Heart left ventricle (tissue), 16 donors: ENCODE measurements around the gene C1orf159. TPM values are rescaled to one million over a fixed set of nuclear protein-coding genes. Genes with fewer than 3 reads are reported as not detected.
"Not testable (repeated sequence)": the region's sequence is repeated elsewhere in the genome, so short reads cannot be mapped to it uniquely, and the experiment has no call there.

Experiments used
- ATAC-seq, 4 donors: fragments of 200-7000 bp; cut with Tn5 transposase; one replicate each; pipeline ENCODE4 v1.9.1; 2020 to 2022; ENCODE audit warnings: moderate library complexity in 4 of 4, mild to moderate bottlenecking in 3 of 4, moderate number of reproducible peaks in 1 of 4
- DNase-seq, 5 donors: peaks; one replicate each; pipeline ENCODE4 v3.0.0-alpha.2; 2020
- H3K27ac ChIP-seq, 12 donors: fragments of 200-600 bp; sonication (generic) in 4 of 12; one replicate each; pipeline versions ENCODE4 v1.5.0 to v1.8.0; 2016 to 2022; ENCODE audit warnings: mild to moderate bottlenecking in 2 of 12
- H3K27me3 ChIP-seq, 9 donors: fragments of 200-600 bp; sonication (generic) in 2 of 9; one replicate each; pipeline versions ENCODE4 v1.5.1 to v1.8.0; 2016 to 2022; ENCODE audit warnings: mild to moderate bottlenecking in 3 of 9
- H3K36me3 ChIP-seq, 9 donors: fragments of 200-600 bp; sonication (generic) in 2 of 9; one replicate each; pipeline versions ENCODE4 v1.5.0 to v1.8.0; 2018 to 2022; ENCODE audit warnings: mild to moderate bottlenecking in 2 of 9
- H3K4me1 ChIP-seq, 12 donors: fragments of 200-600 bp; sonication (generic) in 4 of 12; one replicate each; pipeline versions ENCODE4 v1.5.0 to v1.8.0; 2016 to 2022; ENCODE audit warnings: mild to moderate bottlenecking in 3 of 12
- H3K4me3 ChIP-seq, 12 donors: fragments of 200-600 bp; sonication (generic) in 4 of 12; one replicate each; pipeline versions ENCODE4 v1.5.0 to v1.8.0; 2017 to 2022; ENCODE audit warnings: mild to moderate bottlenecking in 9 of 12, moderate library complexity in 4 of 12
- H3K9me3 ChIP-seq, 12 donors: fragments of 200-600 bp; sonication (generic) in 4 of 12; one replicate each; pipeline versions ENCODE4 v1.5.0 to v1.8.0; 2016 to 2022; ENCODE audit warnings: mild to moderate bottlenecking in 1 of 12
- POLR2A ChIP-seq, 2 donors: fragments of 450-650 bp; IDR thresholded peaks; one replicate each; pipeline ENCODE4 v1.6.1; 2017; ENCODE audit warnings: antibody characterized with exemption in 2 of 2, mild to moderate bottlenecking in 2 of 2, moderate library complexity in 2 of 2
- whole genome bisulfite sequencing, 4 donors: extraction: QIAGEN DNeasy Blood & Tissue Kit in 2 of 4; methylation state at CpG; one replicate each; pipeline versions ENCODE4 v1.1.5 to v1.1.7; 2013 to 2018; 5-methylcytosine and 5-hydroxymethylcytosine counted together
- intact Hi-C, 10 donors: fragments of 100-400 bp; cut with DNase I; formaldehyde crosslinking; loops; one replicate each; pipeline versions ENCODE4 v1.11.1 to v1.14.2; 2022
- polyA plus RNA-seq, 2 donors: library from polyadenylated mRNA; stranded (reverse); fragments of 200-250 nt; gene quantifications; one replicate each; pipeline ENCODE4 v1.2.3, GENCODE V29; 2013
- total RNA-seq, 9 donors: library from RNA; depleted of rRNA in 2 of 9; stranded (reverse); fragments of >200 nt in 2 of 9; fragmentation: NEBNext Ultra II Directional in 3 of 9; extraction: Animal tissue kit (Norgen Biotek cat#: 25700) in 3 of 9; gene quantifications; one replicate each; pipeline versions ENCODE4 v1.1.0 to v1.2.4, GENCODE V29; 2016 to 2023
- TF ChIP-seq, protein P1 (sequence below), 12 donors: fragments of 200-600 bp; sonication (generic) in 4 of 12; IDR thresholded peaks; one replicate each; pipeline versions ENCODE4 v1.5.0 to v1.8.0; 2018 to 2022; ENCODE audit warnings: antibody characterized with exemption in 12 of 12, mild to moderate bottlenecking in 5 of 12
- donor health status: ischemic (EF 13 %, LVEDD 7.1; RV severe dilation, severe dysfunction).
- donor health status: healthy with polysubstance abuse.
- donor health status: DM: no; HTN: yes; CAD: no.
- donor health status: DM: no; HTN: no; CAD: no.
- donor health status: ischemic (EF 25% LVEDD 6.9; RV normal size, moderate dysfunction).
- donor health status: ischemic (EF 25% LVEDD 5.7; RV mildly dilated, moderate dysfunction).
- donor health status: healthy.
- donor health status: DM: yes; HTN: yes; CAD: no.
- donor health status: ischemic (EF 35%, LVEDD 5.7; RV mildly dilated, moderate dysfunction).
- donor health status: nonischemic (EF 11% LVEDD 7.7; RV severe dilation, severe dysfunction).
- donor health status: DM: yes; HTN: yes; CAD: no.
- donor health status: PGD.
- donor health status: ischemic (EF 29% LVEDD 5.4; RV normal size, mild dysfunction).
- donor health status: nonischemic (EF 23%, LVEDD 6.1; RV moderate dilation, normal function).

The C1orf159 gene
- total and polyA plus RNA-seq, 11 donors = 3.7 to 7.2 (median 4.4) TPM

DNA sequence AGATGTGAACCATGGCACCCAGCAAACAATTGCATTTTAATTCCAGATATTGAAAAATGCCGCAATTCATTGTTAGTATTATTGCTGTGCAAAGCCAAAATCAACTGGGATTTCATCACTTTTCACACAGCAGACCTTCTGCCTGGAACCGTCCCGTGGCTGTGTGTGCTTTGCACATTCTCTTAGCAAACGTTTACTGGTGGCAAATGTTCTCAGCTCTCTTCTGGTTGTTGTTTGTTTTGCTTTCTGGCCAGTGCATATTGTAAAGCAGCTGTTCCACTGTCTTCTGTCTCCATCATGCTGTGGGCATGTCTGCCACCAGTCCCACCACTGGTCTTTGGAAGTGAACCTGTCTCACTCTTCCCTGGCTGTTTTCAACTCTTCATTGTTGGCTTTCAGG is 38.0 kb upstream of the C1orf159 start:
- Histone ChIP-seq H3K36me3 (no peaks in the 10 kb centered on the region), H3K4me3 (no peak overlapping the region), H3K9me3 (no peaks in the 10 kb centered on the region), H3K27ac (no peak overlapping the region), H3K4me1 (peaks cover 3 to 15% (median 11%) of the 10 kb centered on the region in 12 donors), H3K27me3 (no peaks in the 10 kb centered on the region)
- no peak for DNase-seq
- 60 to 71% (median 67%) methylated on average over 4 of the region's 4 CpGs for WGBS, 4 donors
- TF ChIP-seq POLR2A (IDR thresholded peaks at IDR 0.05) = no peak
- TF ChIP-seq, protein P1, sequence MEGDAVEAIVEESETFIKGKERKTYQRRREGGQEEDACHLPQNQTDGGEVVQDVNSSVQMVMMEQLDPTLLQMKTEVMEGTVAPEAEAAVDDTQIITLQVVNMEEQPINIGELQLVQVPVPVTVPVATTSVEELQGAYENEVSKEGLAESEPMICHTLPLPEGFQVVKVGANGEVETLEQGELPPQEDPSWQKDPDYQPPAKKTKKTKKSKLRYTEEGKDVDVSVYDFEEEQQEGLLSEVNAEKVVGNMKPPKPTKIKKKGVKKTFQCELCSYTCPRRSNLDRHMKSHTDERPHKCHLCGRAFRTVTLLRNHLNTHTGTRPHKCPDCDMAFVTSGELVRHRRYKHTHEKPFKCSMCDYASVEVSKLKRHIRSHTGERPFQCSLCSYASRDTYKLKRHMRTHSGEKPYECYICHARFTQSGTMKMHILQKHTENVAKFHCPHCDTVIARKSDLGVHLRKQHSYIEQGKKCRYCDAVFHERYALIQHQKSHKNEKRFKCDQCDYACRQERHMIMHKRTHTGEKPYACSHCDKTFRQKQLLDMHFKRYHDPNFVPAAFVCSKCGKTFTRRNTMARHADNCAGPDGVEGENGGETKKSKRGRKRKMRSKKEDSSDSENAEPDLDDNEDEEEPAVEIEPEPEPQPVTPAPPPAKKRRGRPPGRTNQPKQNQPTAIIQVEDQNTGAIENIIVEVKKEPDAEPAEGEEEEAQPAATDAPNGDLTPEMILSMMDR (IDR thresholded peaks at IDR 0.05) = no peak
- intact Hi-C loops = no loop called here
- no peak for ATAC-seq

GRCh38 chr1:1153215-1153614 is 37.3 kb upstream of the C1orf159 start:
- H3K36me3 ChIP-seq, H3K4me1 ChIP-seq, H3K27ac ChIP-seq, H3K4me3 ChIP-seq, DNase-seq, H3K9me3 ChIP-seq, ATAC-seq, H3K27me3 ChIP-seq, intact Hi-C loops: not testable (repeated sequence)
- WGBS, 4 donors = 87 to 93% (median 90%) methylated on average over 14 of the region's 14 CpGs

DNA sequence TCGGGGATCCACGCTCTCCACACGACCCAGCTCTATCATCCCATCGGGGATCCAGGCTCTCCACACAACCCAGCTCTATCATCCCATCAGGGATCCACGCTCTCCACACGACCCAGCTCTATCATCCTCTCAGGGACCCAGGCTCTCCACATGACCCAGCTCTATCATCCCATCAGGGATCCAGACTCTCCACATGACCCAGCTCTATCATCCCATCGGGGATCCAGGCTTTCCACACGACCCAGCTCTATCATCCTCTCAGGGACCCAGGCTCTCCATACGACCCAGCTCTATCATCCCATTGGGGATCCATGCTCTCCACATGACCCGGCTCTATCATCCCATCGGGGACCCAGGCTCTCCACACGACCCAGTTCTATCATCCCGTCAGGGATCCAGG is 36.5 kb upstream of the C1orf159 start:
- WGBS, 4 donors = 85 to 94% (median 91%) methylated on average over 13 of the region's 13 CpGs

GRCh38 chr1:1151306-1151705 is 35.4 kb upstream of the C1orf159 start:
- no peaks in the 10 kb centered on the region for H3K9me3 ChIP-seq
- H3K4me3 ChIP-seq = no peak overlapping the region
- intact Hi-C loops = no loop called here
- 92 to 94% (median 93%) methylated on average over 18 to 21 of the region's 21 CpGs; no CpG with 5 or more reads in 1 of the 4 donors for WGBS, 4 donors
- no peaks in the 10 kb centered on the region for H3K36me3 ChIP-seq
- TF ChIP-seq, protein P1 (IDR thresholded peaks at IDR 0.05) = no peak
- TF ChIP-seq POLR2A (IDR thresholded peaks at IDR 0.05) = no peak
- H3K4me1 ChIP-seq = no peaks in the 10 kb centered on the region
- ATAC-seq (no peak), DNase-seq (no peak)
- H3K27me3 ChIP-seq = no peaks in the 10 kb centered on the region
- no peak overlapping the region for H3K27ac ChIP-seq

More for the DNA sequence above, 36.5 kb upstream of the C1orf159 start:
- H3K4me3 ChIP-seq, H3K27ac ChIP-seq, ATAC-seq, H3K4me1 ChIP-seq, DNase-seq, H3K36me3 ChIP-seq, H3K27me3 ChIP-seq, intact Hi-C loops, H3K9me3 ChIP-seq: not testable (repeated sequence)

- no peaks in the 10 kb centered on the region for H3K27me3 ChIP-seq
- intact Hi-C loops = no loop called here
- no peak for DNase-seq
- no peak overlapping the region for H3K27ac ChIP-seq
- H3K4me1 ChIP-seq = no peaks in the 10 kb centered on the region
- no peak for ATAC-seq
- TF ChIP-seq, protein P1 (IDR thresholded peaks at IDR 0.05) = no peak
- TF ChIP-seq POLR2A (IDR thresholded peaks at IDR 0.05) = no peak
- H3K36me3 ChIP-seq = no peaks in the 10 kb centered on the region
- WGBS, 4 donors = 80 to 88% (median 84%) methylated on average over 3 to 12 of the region's 12 CpGs
- no peaks in the 10 kb centered on the region for H3K9me3 ChIP-seq
- H3K4me3 ChIP-seq = no peak overlapping the region
These were observed 34.2 kb upstream of the C1orf159 start for GRCh38 chr1:1150100-1150499.
